H1 (cell line): ENCODE measurements around the gene NME7. TPM values are rescaled to one million over a fixed set of nuclear protein-coding genes. Genes with fewer than 3 reads are reported as not detected.

ENCODE experiments used
- ATF2 ChIP-seq: IDR thresholded peaks from 2 replicates; pipeline ENCODE4 v1.6.1; 2012; ENCODE audit warnings: low read length, inconsistent platforms
- CBX5 ChIP-seq: fragments of 300-800, 300-1000 bp; sonication (generic); IDR thresholded peaks from 2 replicates; pipeline ENCODE4 v1.7.1; 2016; ENCODE audit warnings: antibody characterized with exemption, low read length, low read depth
- CEBPB ChIP-seq: IDR thresholded peaks from 2 replicates; pipeline ENCODE4 v1.6.1; 2012; ENCODE audit warnings: low read depth, low read length
- CHD7 ChIP-seq: fragments of 300-600 bp; sonication (generic); IDR thresholded peaks from 2 replicates; pipeline ENCODE4 v1.7.1; 2012; ENCODE audit warnings: low read length, moderate library complexity, mild to moderate bottlenecking, inconsistent platforms; ENCODE audit not compliant: insufficient replicate concordance
- EZH2 ChIP-seq: fragments of 200-600 bp; sonication (generic); IDR thresholded peaks from 2 replicates; pipeline ENCODE4 v1.7.1; 2012; ENCODE audit warnings: low read depth, mild to moderate bottlenecking, moderate library complexity, low read length, inconsistent platforms; ENCODE audit not compliant: severe bottlenecking
- JUN ChIP-seq: IDR thresholded peaks from 2 replicates; pipeline ENCODE4 v1.6.1; 2011; ENCODE audit warnings: low read depth, mild to moderate bottlenecking, improper control_type of control experiment, low read length
- KDM1A ChIP-seq: fragments of 200-600, 300-600 bp; sonication (generic); IDR thresholded peaks from 2 replicates; pipeline ENCODE4 v1.7.1; 2016; ENCODE audit warnings: mild to moderate bottlenecking, low read length, borderline replicate concordance
- MAFK ChIP-seq: IDR thresholded peaks from 2 replicates; pipeline ENCODE4 v1.6.1; 2012; ENCODE audit warnings: low read depth, mild to moderate bottlenecking, improper control_type of control experiment, low read length
- SUZ12 ChIP-seq: fragments of 200-600 bp; sonication (generic); IDR thresholded peaks from 2 replicates; pipeline ENCODE4 v1.6.1; 2012; ENCODE audit warnings: mild to moderate bottlenecking, inconsistent platforms, low read length, moderate library complexity, mixed read lengths
- TCF12 ChIP-seq: IDR thresholded peaks from 2 replicates; pipeline ENCODE4 v1.6.1; 2011; ENCODE audit warnings: low read depth, mild to moderate bottlenecking, low read length
- ZNF274 ChIP-seq: IDR thresholded peaks from 2 replicates; pipeline ENCODE4 v1.7.0; 2012; ENCODE audit warnings: low read length, borderline replicate concordance; ENCODE audit errors: extremely low read depth
- polyA plus RNA-seq, 7 experiments: library from polyadenylated mRNA; depleted of rRNA in 3 of 7; stranded (reverse) in 5 of 7; unstranded in 2 of 7; fragments of >200 nt in 5 of 7; fragments of 200-250 nt in 2 of 7; gene quantifications; 1 replicate in 5 of 7; 2 replicates in 1 of 7; 4 replicates in 1 of 7; pipeline versions ENCODE4 v1.2.1 to v1.2.3, GENCODE V29; 2011 to 2013; ENCODE audit warnings: missing spikeins in 2 of 7, mixed read lengths in 2 of 7
- total RNA-seq: library from RNA; stranded (reverse); fragmentation: NEBNext Ultra II Directional; extraction: Animal tissue kit (Norgen Biotek cat#: 25700); gene quantifications from 2 replicates; pipeline ENCODE4 v1.2.1, GENCODE V29; 2021

NME7 gene
- total and polyA plus RNA-seq, 2 of the 8 experiments (the other 6 are each of a cell fraction or from before 2014, with no cell fraction given) = 11.6 to 28.5 TPM

GRCh38 chr1:169186106-169186505 is 181.5 kb downstream of the NME7 start (continued):
- TF ChIP-seq CHD7 (no peak), MAFK (no peak), ATF2 (no peak), CBX5 (no peak), CEBPB (no peak), KDM1A (no peak), SUZ12 (no peak), ZNF274 (no peak), EZH2 (no peak), TCF12 (no peak), JUN (no peak)
